ENCODE results near the gene GPR84.

The GPR84 gene

DNA sequence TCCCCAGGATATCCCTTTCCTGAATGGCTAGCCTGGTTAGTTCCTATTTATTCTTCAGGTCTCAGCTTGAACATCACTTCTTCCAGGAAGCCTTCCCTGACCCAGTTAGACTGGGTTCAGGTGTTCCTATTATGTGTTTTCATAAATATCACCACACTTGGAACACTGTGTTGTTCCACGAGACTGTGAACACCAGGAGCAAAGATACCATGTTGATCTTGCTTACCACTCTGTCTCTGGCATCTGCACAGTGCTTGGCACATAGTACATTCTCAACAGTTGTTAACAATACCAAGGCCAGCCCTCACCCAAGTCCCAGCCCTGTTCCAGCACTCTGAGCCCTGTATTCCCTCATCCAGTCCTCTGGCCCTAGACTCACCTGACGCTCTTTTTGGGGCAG is 33.9 kb upstream of the GPR84 start:
- TF ChIP-seq GATA2 (IDR thresholded peaks at IDR 0.05; ENCODE audit: low read depth, low read length) (no peak), GATA3 (IDR thresholded peaks at IDR 0.05; ENCODE audit: low read depth, low read length) (no peak)

DNA sequence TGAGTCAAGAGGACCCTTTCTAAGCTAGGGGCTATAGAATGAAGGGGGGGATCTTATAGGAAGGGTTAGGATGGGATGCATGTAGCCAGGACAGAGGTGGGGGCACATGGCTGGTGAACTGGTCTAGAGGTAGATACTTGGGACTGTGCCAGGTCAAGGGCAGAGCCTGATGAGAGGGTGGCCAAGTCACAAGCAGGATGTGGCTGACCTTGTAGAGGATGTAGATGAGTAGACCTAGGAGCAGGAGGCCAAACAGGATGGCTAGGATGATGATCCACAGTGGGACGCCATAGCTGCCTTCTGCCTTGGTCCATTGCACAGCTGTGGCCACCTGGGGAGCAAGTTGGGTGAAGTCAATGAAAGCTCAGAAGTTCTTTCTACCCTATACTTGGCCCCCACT is 32.9 kb upstream of the GPR84 start:
- TF ChIP-seq GATA3 (IDR thresholded peaks at IDR 0.05; ENCODE audit: low read depth, low read length), result no peak
- TF ChIP-seq GATA2 (IDR thresholded peaks at IDR 0.05; ENCODE audit: low read depth, low read length), result no peak

DNA sequence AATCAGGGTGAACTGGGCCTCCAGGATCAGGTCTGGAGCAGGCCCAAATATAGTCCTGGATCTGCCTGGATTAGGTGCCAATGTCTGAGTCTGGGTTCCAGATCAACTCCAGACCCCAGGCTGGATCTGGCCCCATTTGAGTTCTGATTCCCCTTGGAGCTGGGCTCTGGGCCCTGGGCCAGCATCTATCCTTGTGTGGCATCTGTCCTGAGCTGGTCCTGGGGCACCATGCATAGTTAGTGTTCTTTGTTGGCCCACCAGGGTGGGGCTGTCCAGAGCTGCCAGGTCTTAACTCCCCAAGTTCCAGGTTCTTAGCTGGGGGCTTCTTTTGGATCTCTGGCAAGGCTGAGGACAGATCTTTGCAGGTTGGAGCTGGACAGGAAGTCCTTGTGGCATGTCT is 31.3 kb upstream of the GPR84 start:
- no peak for TF ChIP-seq GATA2 (IDR thresholded peaks at IDR 0.05; ENCODE audit: low read depth, low read length)
- TF ChIP-seq GATA3 (IDR thresholded peaks at IDR 0.05; ENCODE audit: low read depth, low read length), result no peak

DNA sequence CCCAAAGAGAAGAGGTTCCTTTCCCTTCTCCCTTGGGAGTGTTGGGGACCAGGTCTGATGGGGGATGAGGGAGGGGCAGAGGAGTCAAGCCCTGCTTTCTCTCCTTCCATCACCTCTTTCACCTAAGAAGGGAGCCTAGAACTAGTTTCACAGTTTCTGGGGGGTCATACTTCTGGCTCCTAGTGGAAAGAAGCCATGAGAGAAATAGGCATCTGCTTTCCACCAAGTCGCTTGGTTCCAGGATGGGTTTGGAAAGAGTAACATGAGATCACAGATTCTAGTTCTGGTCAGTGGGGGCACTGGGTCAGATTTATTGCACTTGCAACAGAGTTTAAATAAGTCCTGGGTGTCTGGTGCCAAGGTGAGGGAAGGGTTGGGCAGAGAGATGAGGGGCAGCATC is 30.7 kb upstream of the GPR84 start:
- TF ChIP-seq GATA3 (IDR thresholded peaks at IDR 0.05; ENCODE audit: low read depth, low read length), result no peak
- TF ChIP-seq GATA2 (IDR thresholded peaks at IDR 0.05; ENCODE audit: low read depth, low read length), result no peak

DNA sequence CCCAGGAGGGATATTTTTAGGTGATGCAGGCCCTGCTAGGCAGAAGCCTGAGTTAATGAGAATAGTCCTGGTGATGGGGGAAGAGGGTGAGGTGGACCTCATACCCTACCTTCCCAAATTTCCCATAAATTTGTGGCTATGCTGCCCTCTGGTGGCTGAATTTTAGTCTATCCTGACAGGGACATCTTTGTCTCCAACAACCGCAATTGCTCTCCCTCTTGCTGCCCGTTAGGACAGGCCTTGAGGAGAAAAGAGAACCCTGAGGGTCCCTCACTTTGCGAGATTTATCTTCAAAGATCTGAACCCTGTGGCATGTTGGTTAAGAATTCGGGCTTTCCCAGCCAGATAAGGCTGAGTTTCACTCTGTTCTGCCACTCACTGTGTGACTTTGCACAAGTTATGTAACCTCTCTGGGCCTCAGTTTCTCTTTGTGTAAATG is 30.0 kb upstream of the GPR84 start:
- no peak for TF ChIP-seq GATA2 (IDR thresholded peaks at IDR 0.05; ENCODE audit: low read depth, low read length)
- TF ChIP-seq GATA3 (IDR thresholded peaks at IDR 0.05; ENCODE audit: low read depth, low read length), result no peak

DNA sequence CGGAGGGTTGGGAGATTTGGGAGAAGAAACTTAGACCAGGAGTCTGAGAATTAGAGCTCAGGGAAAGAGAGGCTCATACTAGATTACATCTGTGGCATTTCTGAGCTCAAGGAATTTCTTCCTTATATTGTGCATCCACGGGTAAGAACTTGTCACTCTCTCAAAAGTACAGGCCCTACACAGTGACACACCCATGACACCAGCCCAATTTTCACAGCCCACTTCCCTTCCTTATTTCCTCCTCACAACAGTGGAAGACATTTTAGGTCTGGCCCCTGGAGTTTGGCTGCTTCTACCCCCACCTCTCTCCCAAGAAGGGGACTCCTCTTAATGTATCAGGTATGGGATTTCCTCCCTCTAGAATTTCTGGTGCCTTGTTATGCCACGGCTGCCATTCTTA is 29.5 kb upstream of the GPR84 start:
- TF ChIP-seq GATA2 (IDR thresholded peaks at IDR 0.05; ENCODE audit: low read depth, low read length), result no peak
- TF ChIP-seq GATA3 (IDR thresholded peaks at IDR 0.05; ENCODE audit: low read depth, low read length), result no peak

DNA sequence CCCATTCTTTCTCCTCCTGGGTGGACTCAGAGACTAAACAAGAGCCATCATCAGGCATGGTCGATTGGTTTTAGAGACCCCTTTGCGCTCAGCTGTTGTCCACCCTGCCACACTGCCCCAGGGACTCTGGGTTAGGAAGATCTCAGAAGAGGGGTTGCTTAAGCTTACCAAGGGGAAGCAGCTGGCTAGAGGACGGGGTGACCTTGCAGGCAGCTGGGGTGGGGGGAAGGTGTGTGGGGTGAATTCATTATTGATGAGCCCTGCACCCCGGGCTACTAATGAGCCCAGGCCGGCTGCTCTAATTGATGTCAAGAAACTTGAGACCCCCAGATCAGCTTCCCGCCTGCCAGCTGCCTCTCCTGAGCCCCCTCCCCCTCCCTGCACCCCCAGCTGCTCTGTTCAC is 28.9 kb upstream of the GPR84 start:
- TF ChIP-seq GATA3 (IDR thresholded peaks at IDR 0.05; ENCODE audit: low read depth, low read length) (no peak), GATA2 (IDR thresholded peaks at IDR 0.05; ENCODE audit: low read depth, low read length) (no peak)

DNA sequence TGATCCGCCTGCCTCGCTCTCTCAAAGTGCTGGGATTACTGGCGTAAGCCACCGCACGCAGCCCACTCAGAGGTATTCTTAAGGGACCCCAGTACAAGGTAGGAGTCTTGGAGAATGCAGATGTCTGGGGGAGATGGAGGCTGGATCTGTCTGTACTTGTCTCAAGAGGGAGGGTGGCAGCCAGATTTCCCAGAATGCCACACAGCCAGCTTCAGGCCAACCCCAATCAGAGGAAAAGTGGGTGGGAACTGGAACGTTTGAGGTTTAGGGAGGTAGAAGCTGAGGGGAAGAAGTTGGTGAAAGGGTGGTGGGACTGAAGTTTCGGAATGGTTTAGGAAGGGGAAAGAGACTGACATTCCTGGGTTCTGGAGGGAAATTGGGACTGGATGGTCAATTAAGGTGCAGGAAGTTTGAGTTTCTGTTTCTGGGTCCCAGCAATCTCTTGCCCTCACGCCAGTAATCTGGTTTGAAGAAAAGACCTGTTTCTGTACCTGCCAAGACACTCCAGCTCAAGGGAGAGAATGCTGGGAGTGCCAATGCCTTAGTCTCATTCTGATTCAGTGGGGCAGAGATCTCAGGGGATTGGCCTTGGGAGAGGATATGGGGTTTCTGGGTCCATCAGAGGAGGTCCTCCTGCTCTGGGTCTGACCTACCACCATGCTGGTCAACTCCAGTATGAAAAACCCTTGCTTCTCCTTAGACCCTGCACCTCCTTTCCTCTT is 28.4 kb upstream of the GPR84 start:
- TF ChIP-seq GATA2 (IDR thresholded peaks at IDR 0.05; ENCODE audit: low read depth, low read length) (no peak), GATA3 (IDR thresholded peaks at IDR 0.05; ENCODE audit: low read depth, low read length) (no peak)

DNA sequence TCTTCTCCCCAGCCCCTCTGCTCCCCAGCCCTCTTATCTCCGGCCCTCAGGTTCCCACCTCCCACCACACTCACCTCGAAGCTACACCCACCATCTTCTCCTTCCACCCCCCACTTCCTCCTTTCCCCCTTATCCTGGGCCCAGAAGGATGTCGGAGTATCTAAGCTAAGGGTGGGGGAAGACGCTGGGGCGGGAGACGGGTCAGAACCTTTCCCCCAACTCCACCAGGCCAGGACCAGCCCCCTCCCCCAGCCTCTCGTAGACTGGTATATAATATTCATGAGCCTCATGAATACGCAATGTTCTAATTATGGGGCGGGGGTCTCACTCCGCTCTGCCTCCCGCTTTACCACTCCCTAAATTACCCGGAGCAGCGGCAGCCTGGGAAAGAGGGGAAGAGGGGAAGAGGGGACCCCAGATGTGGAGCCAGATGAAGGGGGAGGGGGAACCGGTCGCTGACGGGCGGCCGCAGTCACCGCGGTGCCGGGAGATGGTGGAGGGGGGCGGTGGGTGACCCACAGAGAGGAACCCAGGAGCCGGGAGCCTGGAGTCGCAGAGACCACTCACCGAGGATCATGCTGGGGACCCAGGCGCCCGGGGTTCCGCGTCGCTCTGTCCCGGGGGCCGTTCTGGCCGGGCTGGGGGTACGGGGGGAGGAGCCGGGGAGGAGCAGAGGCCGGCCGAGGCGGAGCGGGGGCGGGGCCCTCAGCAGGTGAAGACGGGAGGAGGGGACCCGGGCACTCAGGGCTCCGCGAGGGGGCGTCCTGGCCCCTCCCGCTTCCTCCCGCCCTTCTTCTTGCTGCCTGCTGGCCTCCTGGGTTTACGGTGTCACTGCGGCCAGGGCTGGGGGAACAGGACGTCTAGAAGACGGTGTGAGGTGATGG is 26.6 kb upstream of the GPR84 start:
- TF ChIP-seq GATA2 (IDR thresholded peaks at IDR 0.05; ENCODE audit: low read depth, low read length) (no peak), GATA3 (IDR thresholded peaks at IDR 0.05; ENCODE audit: low read depth, low read length) (no peak)

DNA sequence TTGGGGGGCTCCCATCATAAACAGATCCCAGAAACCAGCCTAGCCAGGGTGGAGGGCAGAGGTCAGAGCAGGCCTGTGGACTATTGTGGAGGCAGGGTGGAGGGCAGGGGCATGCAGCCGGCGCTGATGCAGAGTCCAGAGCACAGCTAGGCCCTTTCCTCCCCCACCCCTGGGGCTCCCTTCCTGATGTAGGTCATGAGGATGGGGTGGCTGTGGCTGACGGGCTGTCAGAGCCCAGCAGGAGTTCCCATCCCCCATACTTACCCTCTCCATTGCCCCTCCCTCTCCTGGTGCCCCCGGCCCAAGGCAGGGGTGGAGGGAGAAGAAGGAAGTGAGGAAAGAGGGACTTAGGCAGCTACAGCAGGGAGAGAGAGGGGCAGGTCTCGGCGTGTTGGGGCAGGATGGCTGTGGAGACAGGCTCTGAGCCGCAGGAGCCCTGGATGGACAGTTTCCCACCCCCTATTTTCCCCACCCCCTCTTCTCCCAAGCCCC is 25.9 kb upstream of the GPR84 start:
- no peak for TF ChIP-seq GATA2 (IDR thresholded peaks at IDR 0.05; ENCODE audit: low read depth, low read length)
- no peak for TF ChIP-seq GATA3 (IDR thresholded peaks at IDR 0.05; ENCODE audit: low read depth, low read length)

DNA sequence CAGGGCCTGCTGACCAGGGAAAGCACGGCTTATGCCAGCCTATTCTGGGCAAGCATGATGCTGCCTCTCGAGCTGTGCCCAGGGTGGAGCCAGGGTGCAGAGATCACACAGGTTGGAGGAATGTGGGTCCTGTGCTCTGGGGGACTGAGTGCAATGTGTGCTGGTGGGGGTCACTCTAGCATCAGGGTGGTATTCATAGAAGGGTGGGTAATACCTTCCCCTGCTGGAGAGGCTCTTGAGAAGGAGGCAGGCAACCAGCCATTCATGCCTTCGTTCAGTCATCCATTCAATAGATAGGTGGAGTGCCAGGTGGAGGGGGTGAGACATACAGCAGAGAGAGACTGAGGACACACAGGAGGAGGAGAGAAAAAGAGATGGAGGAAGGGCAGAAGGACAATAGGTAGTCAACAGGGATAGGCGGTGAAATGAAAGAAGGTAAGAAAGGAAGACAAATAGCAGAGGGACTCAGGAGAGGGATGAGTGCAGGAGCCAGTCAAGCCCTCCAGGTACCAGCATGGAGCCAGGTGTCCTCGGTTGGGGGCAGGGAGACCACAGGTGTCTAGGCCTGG is 25.4 kb upstream of the GPR84 start:
- TF ChIP-seq GATA3 (IDR thresholded peaks at IDR 0.05; ENCODE audit: low read depth, low read length) (no peak), GATA2 (IDR thresholded peaks at IDR 0.05; ENCODE audit: low read depth, low read length) (no peak)

DNA sequence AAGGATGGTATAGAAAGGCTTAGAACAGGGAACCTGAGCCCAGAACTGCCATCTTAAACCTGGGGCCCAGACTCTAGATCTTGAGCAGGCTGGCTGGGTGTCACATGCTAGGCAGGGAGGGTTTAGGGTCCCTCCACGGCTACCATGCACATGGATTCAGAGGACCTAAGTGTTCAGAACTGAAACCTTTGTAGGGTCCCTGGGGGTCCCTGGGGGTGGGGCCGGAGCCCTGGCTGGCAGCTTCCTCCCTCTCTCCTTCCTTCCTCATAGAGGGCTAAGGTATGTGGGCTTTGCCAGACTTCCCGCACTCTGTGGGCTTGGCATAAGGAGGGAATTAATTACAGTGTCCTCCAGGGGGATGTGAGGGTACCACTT is 24.8 kb upstream of the GPR84 start:
- TF ChIP-seq GATA3 (IDR thresholded peaks at IDR 0.05; ENCODE audit: low read depth, low read length) (no peak), GATA2 (IDR thresholded peaks at IDR 0.05; ENCODE audit: low read depth, low read length) (no peak)

DNA sequence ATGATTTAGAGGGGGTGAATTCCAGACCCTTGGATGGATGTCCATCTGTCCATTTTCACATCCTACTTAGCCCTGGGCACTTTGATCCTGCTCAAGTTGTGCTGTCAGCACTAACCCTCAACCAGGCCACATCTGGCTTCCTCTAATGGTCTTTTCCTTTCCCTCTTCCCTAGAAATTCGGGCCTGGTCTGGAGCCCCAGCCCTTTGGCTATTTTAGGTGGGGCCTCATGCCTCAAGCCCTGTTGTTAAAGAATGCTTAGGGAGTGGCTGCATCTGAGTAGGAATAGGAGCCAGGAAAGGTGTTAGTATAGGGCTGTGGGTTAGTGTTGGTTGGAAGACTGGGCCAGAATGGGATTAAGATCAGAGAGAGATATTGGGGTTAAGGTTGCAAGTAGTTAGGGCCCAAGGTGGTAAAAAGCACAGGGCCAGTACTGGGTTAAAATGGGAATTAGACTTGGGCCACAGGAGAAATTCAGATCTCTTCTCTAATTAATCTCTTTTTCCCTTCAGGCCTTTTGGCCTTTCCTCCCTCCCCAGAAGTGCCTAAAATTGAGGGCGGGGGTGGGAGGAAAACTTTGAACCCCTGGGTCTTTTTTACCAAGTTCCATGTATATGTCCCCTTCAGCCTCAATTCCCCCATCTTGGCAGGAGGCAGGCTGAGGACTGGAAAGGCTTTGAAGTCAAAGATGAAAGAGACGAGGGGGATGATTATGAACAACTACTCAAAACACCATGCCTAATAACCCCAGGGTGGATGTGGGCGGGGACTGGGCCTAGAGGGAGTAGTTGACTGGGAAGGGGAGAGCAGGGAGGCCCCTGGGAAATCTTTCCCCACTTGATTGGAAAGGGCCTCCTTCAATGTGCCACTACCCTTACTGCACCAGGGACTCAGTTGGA is 24.2 kb upstream of the GPR84 start:
- TF ChIP-seq GATA3 (IDR thresholded peaks at IDR 0.05; ENCODE audit: low read depth, low read length), result no peak
- TF ChIP-seq GATA2 (IDR thresholded peaks at IDR 0.05; ENCODE audit: low read depth, low read length), result no peak

DNA sequence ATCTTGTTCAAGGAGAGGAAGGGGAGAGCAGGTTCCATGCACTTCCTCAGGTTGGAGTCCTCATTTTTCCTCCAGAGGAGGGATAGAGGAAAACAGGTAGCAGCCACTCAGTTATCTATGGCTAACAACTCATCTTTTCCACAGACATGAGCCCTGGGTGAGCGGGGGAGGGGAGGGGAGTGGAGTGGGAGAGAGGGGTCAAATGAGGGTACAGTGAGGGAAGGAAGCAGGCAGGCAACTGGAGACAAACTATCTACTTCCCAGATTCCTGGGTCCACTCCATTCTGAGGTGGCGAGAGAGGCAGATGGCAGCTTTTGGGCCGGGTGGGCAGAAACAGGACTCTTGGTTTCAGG is 22.8 kb upstream of the GPR84 start:
- no peak for TF ChIP-seq GATA3 (IDR thresholded peaks at IDR 0.05; ENCODE audit: low read depth, low read length)
- no peak for TF ChIP-seq GATA2 (IDR thresholded peaks at IDR 0.05; ENCODE audit: low read depth, low read length)

All from SH-SY5Y (cell line).